GM10248 (cell line): ENCODE data around the gene SLIT1.

Source experiments
- CTCF ChIA-PET: fragments of 300-600 bp; sonication (Branson Sonifier 250); formaldehyde crosslinking; extraction: SDS; loops from one replicate; lab custom pipeline; 2021; ENCODE audit warnings: antibody characterized with exemption; lab: Yijun Ruan, JAX
- POLR2A ChIA-PET: fragments of 350-650 bp; sonication (Branson Sonifier 250); formaldehyde crosslinking; extraction: SDS; loops from one replicate; lab custom pipeline; 2020; ENCODE audit warnings: antibody characterized with exemption; lab: Yijun Ruan, JAX
- DNase-seq: peaks from one replicate; pipeline ENCODE4 v3.0.0; 2012; ENCODE audit errors: extremely low spot score
- CTCF ChIP-seq: IDR thresholded peaks from 2 replicates; pipeline ENCODE4 v1.5.1; 2012; ENCODE audit warnings: mild to moderate bottlenecking, low read depth; ENCODE audit errors: extremely low read depth, missing control alignments, control extremely low read depth

Gene SLIT1

GRCh38 chr10:96951954-96952353 lies 233.8 kb downstream of the SLIT1 start:
- no peak for DNase-seq
- no peak for TF ChIP-seq CTCF
- POLR2A ChIA-PET: no interaction called here
- CTCF ChIA-PET: no interaction called here

GRCh38 chr10:96949039-96949683 lies 236.6 kb downstream of the SLIT1 start:
- CTCF ChIA-PET: interaction anchor here (1.1 to 1.6 kb wide), 2 partner anchors 11 to 18 kb away, joined by 3 to 5 read pairs; no protein-coding TSS in a partner anchor
- POLR2A ChIA-PET: no interaction called here
- no peak for TF ChIP-seq CTCF
- no peak for DNase-seq
